Spleen (tissue), 11 donors: Measurements from ENCODE around the gene ANKRD13B. TPM values are rescaled to one million over a fixed set of nuclear protein-coding genes. Genes with fewer than 3 reads are reported as not detected.

ENCODE experiments used
- DNase-seq: peaks from one replicate; pipeline ENCODE4 v3.0.0-alpha.2; 2020
- H3K27ac ChIP-seq, 8 donors: fragments of 200-600 bp; sonication (generic) in 7 of 8; 1 replicate in 4 of 8; 2 replicates in 4 of 8; pipeline versions ENCODE4 v1.5.0 to v1.8.0; 2016 to 2021; ENCODE audit warnings: inconsistent platforms in 4 of 8, mild to moderate bottlenecking in 4 of 8, moderate library complexity in 1 of 8
- H3K27me3 ChIP-seq, 7 donors: fragments of 200-600 bp; sonication (generic) in 6 of 7; replicated peaks in 1 of 7; 1 replicate in 4 of 7; 2 replicates in 3 of 7; pipeline versions ENCODE4 v1.5.0 to v1.8.0; 2016 to 2021; ENCODE audit warnings: inconsistent platforms in 3 of 7, mild to moderate bottlenecking in 1 of 7
- H3K36me3 ChIP-seq, 6 donors: fragments of 200-600 bp; sonication (generic) in 5 of 6; 1 replicate in 4 of 6; 2 replicates in 2 of 6; pipeline versions ENCODE4 v1.5.0 to v1.8.0; 2016 to 2021; ENCODE audit warnings: inconsistent platforms in 2 of 6
- H3K4me1 ChIP-seq, 6 donors: fragments of 200-600 bp; sonication (generic) in 5 of 6; 1 replicate in 3 of 6; 2 replicates in 3 of 6; pipeline versions ENCODE4 v1.5.0 to v1.8.0; 2016 to 2021; ENCODE audit warnings: inconsistent platforms in 3 of 6
- H3K4me3 ChIP-seq, 8 donors: fragments of 200-600 bp; sonication (generic) in 7 of 8; 1 replicate in 4 of 8; 2 replicates in 4 of 8; pipeline versions ENCODE4 v1.5.0 to v1.8.0; 2016 to 2021; ENCODE audit warnings: inconsistent platforms in 4 of 8, mild to moderate bottlenecking in 4 of 8, moderate library complexity in 2 of 8
- H3K9me3 ChIP-seq, 8 donors: fragments of 200-600 bp; sonication (generic) in 7 of 8; 1 replicate in 4 of 8; 2 replicates in 4 of 8; pipeline versions ENCODE4 v1.5.0 to v1.8.0; 2016 to 2021; ENCODE audit warnings: inconsistent platforms in 4 of 8
- CTCF ChIP-seq, 11 experiments: fragments of 200-600 bp in 7 of 11; fragments of 450-650 bp in 4 of 11; sonication (generic) in 4 of 11; IDR thresholded peaks in 8 of 11; conservative IDR thresholded peaks in 3 of 11; 1 replicate in 7 of 11; 2 replicates in 4 of 11; pipeline versions ENCODE4 v1.4.0 to v1.8.0; 2016 to 2021; ENCODE audit warnings: antibody characterized with exemption in 11 of 11, inconsistent platforms in 4 of 11, mild to moderate bottlenecking in 1 of 11
- POLR2A ChIP-seq, 3 donors: fragments of 450-650 bp; IDR thresholded peaks; one replicate each; pipeline ENCODE4 v1.5.1; 2017; ENCODE audit warnings: antibody characterized with exemption in 3 of 3, mild to moderate bottlenecking in 1 of 3
- POLR2AphosphoS5 ChIP-seq, 3 donors: sonication (generic); formaldehyde crosslinking; IDR thresholded peaks; one replicate each; pipeline ENCODE4 v1.5.1; 2017; ENCODE audit warnings: antibody characterized with exemption in 3 of 3
- WGBS, 5 donors: extraction: QIAGEN DNeasy Blood & Tissue Kit in 3 of 5; methylation state at CpG; one replicate each; pipeline versions ENCODE4 v1.1.5 to v1.1.7; 2013 to 2018; 5-methylcytosine and 5-hydroxymethylcytosine counted together
- intact Hi-C: fragments of 100-400 bp; cut with DNase I; formaldehyde crosslinking; loops from one replicate; pipeline ENCODE4 v1.15.0; 2023; ENCODE audit warnings: low total_unique reads
- polyA plus RNA-seq, 3 donors: library from polyadenylated mRNA; stranded (reverse); fragments of 200-250 nt; gene quantifications; one replicate each; pipeline ENCODE4 v1.2.1, GENCODE V29; 2013
- total RNA-seq, 7 donors: library from RNA; depleted of rRNA in 3 of 7; stranded (reverse); fragments of >200 nt in 3 of 7; fragmentation: NEBNext Ultra II Directional in 4 of 7; extraction: Animal tissue kit (Norgen Biotek cat#: 25700) in 4 of 7; gene quantifications; one replicate each; pipeline versions ENCODE4 v1.1.0 to v1.2.1, GENCODE V29; 2016 to 2021
- donor health status: healthy with polysubstance abuse.
- donor health status: DM: no; HTN: no; CAD: no; lungs with moderate emphysema.
- donor health status: DM: no; HTN: no; CAD: no.
- donor health status: Bipolar disorder and iron deficiency.
- donor health status: healthy.
- donor health status: DM: no; HTN: no; CAD: no.
- donor health status: DM: yes; HTN: yes; CAD: no.

The ANKRD13B gene
- total and polyA plus RNA-seq, 10 donors = 0.85 to 5.5 (median 2.5) TPM

- Histone ChIP-seq H3K9me3 (no peaks in the 10 kb centered on the region), H3K4me3 (no peak overlapping the region), H3K36me3 (peaks cover 0 to 96% (median 74%) of the 10 kb centered on the region in 6 donors), H3K27ac (no peak overlapping the region), H3K27me3 (no peaks in the 10 kb centered on the region), H3K4me1 (peaks cover 7 to 59% (median 16%) of the 10 kb centered on the region in 6 donors)
- DNase-seq = peak; percentile 58
- TF ChIP-seq POLR2A (IDR thresholded peaks at IDR 0.05) (no peak), CTCF (IDR thresholded peaks at IDR 0.05 in 8 of 11, conservative IDR thresholded peaks at IDR 0.05 in 3 of 11) (peak in 1 of 11 experiments; percentile 15)
- intact Hi-C loops = no loop called here
- WGBS, 5 donors = 95 to 100% (median 96%) methylated on average over 14 of the region's 14 CpGs
Observed at GRCh38 chr17:29578626-29579485, 14.1 kb upstream of the ANKRD13B start.

- Histone ChIP-seq H3K4me1 (peaks cover 20 to 60% (median 29%) of the 10 kb centered on the region in 6 donors), H3K9me3 (no peaks in the 10 kb centered on the region), H3K27me3 (no peaks in the 10 kb centered on the region), H3K4me3 (no peak overlapping the region), H3K36me3 (peaks cover 0 to 84% (median 62%) of the 10 kb centered on the region in 6 donors), H3K27ac (peak overlapping the region in 3 of 8 donors; percentile 39 to 45 (median 40))
- 62 to 67% (median 64%) methylated on average over 12 to 15 of the region's 15 CpGs for WGBS, 5 donors
- peak; percentile 91 to 99 (median 94) for TF ChIP-seq CTCF (IDR thresholded peaks at IDR 0.05 in 8 of 11, conservative IDR thresholded peaks at IDR 0.05 in 3 of 11)
- peak; percentile 75 to 84 (median 78) for TF ChIP-seq POLR2AphosphoS5 (IDR thresholded peaks at IDR 0.05)
- no peak for TF ChIP-seq POLR2A (IDR thresholded peaks at IDR 0.05)
- intact Hi-C loops = no loop called here
- peak; percentile 96 for DNase-seq
Observed at GRCh38 chr17:29579866-29580771, 12.8 kb upstream of the ANKRD13B start.

- no peak overlapping the region for H3K27ac ChIP-seq
- TF ChIP-seq POLR2A (IDR thresholded peaks at IDR 0.05) (no peak), CTCF (IDR thresholded peaks at IDR 0.05 in 8 of 11, conservative IDR thresholded peaks at IDR 0.05 in 3 of 11) (no peak), POLR2AphosphoS5 (IDR thresholded peaks at IDR 0.05) (no peak)
- intact Hi-C loops = no loop called here
- no peaks in the 10 kb centered on the region for H3K27me3 ChIP-seq
- DNase-seq = peak; percentile 76
- no peaks in the 10 kb centered on the region for H3K9me3 ChIP-seq
- WGBS, 5 donors = 88 to 96% (median 93%) methylated on average over 15 to 20 of the region's 20 CpGs
- H3K4me1 ChIP-seq = peaks cover 27 to 65% (median 41%) of the 10 kb centered on the region in 6 donors
- no peak overlapping the region for H3K4me3 ChIP-seq
- peaks cover 0 to 68% (median 47%) of the 10 kb centered on the region in 6 donors for H3K36me3 ChIP-seq
Observed at GRCh38 chr17:29581583-29582253, 11.2 kb upstream of the ANKRD13B start.
